ENCODE results near the gene SERPINA5. TPM values are rescaled to one million over a fixed set of nuclear protein-coding genes. Genes with fewer than 3 reads are reported as not detected.
"Not testable (repeated sequence)": the region's sequence is repeated elsewhere in the genome, so short reads cannot be mapped to it uniquely, and the experiment has no call there.

The SERPINA5 gene
- total RNA-seq, 4 donors from 2014 or later: 2.1 to 5.1 (median 3.7) TPM

- intact Hi-C loops (cut with DNase I): no loop called here
- H3K9me3 ChIP-seq: no peaks in the 10 kb centered on the region
- 80% methylated on average over 7 of the region's 7 CpGs for WGBS
- peaks cover 0 to 19% (median 13%) of the 10 kb centered on the region in 4 donors for H3K4me1 ChIP-seq
- no peak overlapping the region for H3K4me3 ChIP-seq
- H3K27me3 ChIP-seq: no peaks in the 10 kb centered on the region
- no peak overlapping the region for H3K27ac ChIP-seq (replicated peaks in 1 of 4)
- DNase-seq (ENCODE audit: extremely low spot score): no peak
- TF ChIP-seq POLR2AphosphoS5 (IDR thresholded peaks at IDR 0.05) (no peak), CTCF (IDR thresholded peaks at IDR 0.05) (no peak), EP300 (IDR thresholded peaks at IDR 0.05) (no peak), POLR2A (IDR thresholded peaks at IDR 0.05; ENCODE audit: low read depth) (no peak)
- no peaks in the 10 kb centered on the region for H3K36me3 ChIP-seq
Measured at GRCh38 chr14:94572637-94573303, 8.5 kb upstream of the SERPINA5 start.

- no peak overlapping the region for H3K27ac ChIP-seq (replicated peaks in 1 of 4)
- H3K4me1 ChIP-seq: peaks cover 0 to 19% (median 13%) of the 10 kb centered on the region in 4 donors
- 81% methylated on average over 6 of the region's 6 CpGs for WGBS
- H3K4me3 ChIP-seq: no peak overlapping the region
- intact Hi-C loops (cut with DNase I): no loop called here
- TF ChIP-seq CTCF (IDR thresholded peaks at IDR 0.05) (no peak), EP300 (IDR thresholded peaks at IDR 0.05) (no peak), POLR2AphosphoS5 (IDR thresholded peaks at IDR 0.05) (no peak), POLR2A (IDR thresholded peaks at IDR 0.05; ENCODE audit: low read depth) (no peak)
- H3K36me3 ChIP-seq: no peaks in the 10 kb centered on the region
- no peak for DNase-seq (ENCODE audit: extremely low spot score)
- H3K27me3 ChIP-seq: no peaks in the 10 kb centered on the region
- H3K9me3 ChIP-seq: no peaks in the 10 kb centered on the region
Measured at GRCh38 chr14:94573475-94574277, 7.5 kb upstream of the SERPINA5 start.

GRCh38 chr14:94574336-94574735, 6.9 kb upstream of the SERPINA5 start:
- H3K27ac ChIP-seq (replicated peaks in 1 of 4): no peak overlapping the region
- no peaks in the 10 kb centered on the region for H3K27me3 ChIP-seq
- H3K36me3 ChIP-seq: no peaks in the 10 kb centered on the region
- intact Hi-C loops (cut with DNase I): no loop called here
- no peaks in the 10 kb centered on the region for H3K9me3 ChIP-seq
- TF ChIP-seq EP300 (IDR thresholded peaks at IDR 0.05) (no peak), POLR2AphosphoS5 (IDR thresholded peaks at IDR 0.05) (no peak), POLR2A (IDR thresholded peaks at IDR 0.05; ENCODE audit: low read depth) (no peak), CTCF (IDR thresholded peaks at IDR 0.05) (no peak)
- H3K4me3 ChIP-seq: no peak overlapping the region
- DNase-seq (ENCODE audit: extremely low spot score): no peak
- peaks cover 0 to 19% (median 13%) of the 10 kb centered on the region in 4 donors for H3K4me1 ChIP-seq
- 100% methylated on average over 2 of the region's 3 CpGs for whole genome bisulfite sequencing

GRCh38 chr14:94575730-94576585, 5.3 kb upstream of the SERPINA5 start:
- 80% methylated on average over 5 of the region's 5 CpGs for WGBS
- Histone ChIP-seq H3K36me3 (no peaks in the 10 kb centered on the region), H3K27me3 (no peaks in the 10 kb centered on the region), H3K9me3 (no peaks in the 10 kb centered on the region), H3K4me3 (no peak overlapping the region), H3K27ac (replicated peaks in 1 of 4) (no peak overlapping the region), H3K4me1 (peaks cover 3 to 17% (median 14%) of the 10 kb centered on the region in 4 donors)
- no peak for TF ChIP-seq POLR2A (IDR thresholded peaks at IDR 0.05; ENCODE audit: low read depth)
- TF ChIP-seq EP300 (IDR thresholded peaks at IDR 0.05): no peak
- TF ChIP-seq CTCF (IDR thresholded peaks at IDR 0.05): no peak
- no peak for TF ChIP-seq POLR2AphosphoS5 (IDR thresholded peaks at IDR 0.05)
- DNase-seq (ENCODE audit: extremely low spot score): no peak
- intact Hi-C loops (cut with DNase I): no loop called here

GRCh38 chr14:94577472-94577871, 3.8 kb upstream of the SERPINA5 start:
- not testable (repeated sequence) for H3K27me3 ChIP-seq

More at GRCh38 chr14:94577472-94577871, 3.8 kb upstream of the SERPINA5 start:
- H3K27ac ChIP-seq (replicated peaks in 1 of 4); H3K4me3 ChIP-seq; H3K36me3 ChIP-seq; DNase-seq (ENCODE audit: extremely low spot score); intact Hi-C loops (cut with DNase I); H3K9me3 ChIP-seq: not testable (repeated sequence)
- peaks cover 6 to 17% (median 11%) of the 10 kb centered on the region in 4 donors for H3K4me1 ChIP-seq
